GM23248 (cell line): ENCODE measurements around the gene FXYD3. TPM values are rescaled to one million over a fixed set of nuclear protein-coding genes. Genes with fewer than 3 reads are reported as not detected.

Experiments
- DNase-seq: peaks from one replicate; pipeline ENCODE4 v3.0.0-alpha.2; 2015
- H2AFZ ChIP-seq: fragments of 200-600 bp; sonication (generic); 2 replicates; pipeline ENCODE4 v1.6.1; 2016; ENCODE audit warnings: antibody characterized with exemption
- H3F3A ChIP-seq: fragments of 200-600 bp; sonication (generic); 2 replicates; pipeline ENCODE4 v1.6.1; 2016; ENCODE audit warnings: mild to moderate bottlenecking, antibody characterized with exemption, mixed run types; ENCODE audit not compliant: insufficient read depth
- H3K27ac ChIP-seq: fragments of 200-600 bp; sonication (generic); 2 replicates; pipeline ENCODE4 v1.5.1; 2016; ENCODE audit warnings: mild to moderate bottlenecking
- H3K27me3 ChIP-seq: fragments of 200-600 bp; sonication (generic); replicated peaks from 2 replicates; pipeline ENCODE4 v1.6.1; 2016; ENCODE audit warnings: mild to moderate bottlenecking; ENCODE audit not compliant: insufficient read depth
- H3K36me3 ChIP-seq: fragments of 200-600 bp; sonication (generic); 2 replicates; pipeline ENCODE4 v1.6.1; 2016; ENCODE audit warnings: low read depth, mild to moderate bottlenecking
- H3K4me1 ChIP-seq: fragments of 200-600 bp; sonication (generic); 2 replicates; pipeline ENCODE4 v1.6.1; 2016; ENCODE audit warnings: mild to moderate bottlenecking; ENCODE audit not compliant: insufficient read depth
- H3K4me2 ChIP-seq: fragments of 200-600 bp; sonication (generic); one replicate; pipeline ENCODE4 v1.6.1; 2016; ENCODE audit warnings: mild to moderate bottlenecking; ENCODE audit not compliant: unreplicated experiment
- H3K4me3 ChIP-seq: fragments of 200-600 bp; sonication (generic); 2 replicates; pipeline ENCODE4 v1.5.1; 2016; ENCODE audit warnings: mild to moderate bottlenecking
- H3K79me2 ChIP-seq: fragments of 200-600 bp; sonication (generic); 2 replicates; pipeline ENCODE4 v1.6.1; 2016; ENCODE audit warnings: mild to moderate bottlenecking; ENCODE audit not compliant: insufficient read depth
- H3K9ac ChIP-seq: fragments of 200-600 bp; sonication (generic); 2 replicates; pipeline ENCODE4 v1.6.1; 2016; ENCODE audit warnings: mild to moderate bottlenecking
- H3K9me2 ChIP-seq: fragments of 200-600 bp; sonication (generic); 2 replicates; pipeline ENCODE4 v1.6.1; 2016; ENCODE audit warnings: mixed run types, mild to moderate bottlenecking, moderate library complexity; ENCODE audit not compliant: insufficient read depth
- H3K9me3 ChIP-seq: fragments of 200-600 bp; sonication (generic); one replicate; pipeline ENCODE4 v1.6.1; 2017; ENCODE audit warnings: low read depth
- H4K20me1 ChIP-seq: fragments of 200-600 bp; sonication (generic); 2 replicates; pipeline ENCODE4 v1.6.0; 2016; ENCODE audit not compliant: insufficient read depth
- EZH2 ChIP-seq: fragments of 200-600 bp; sonication (generic); IDR thresholded peaks from 2 replicates; pipeline ENCODE4 v1.6.1; 2018; ENCODE audit warnings: antibody characterized with exemption, mild to moderate bottlenecking; ENCODE audit not compliant: insufficient read depth, poor library complexity, severe bottlenecking
- EZH2phosphoT487 ChIP-seq: fragments of 200-600 bp; sonication (generic); IDR thresholded peaks from 2 replicates; pipeline ENCODE4 v1.6.1; 2018; ENCODE audit warnings: antibody characterized with exemption, moderate library complexity, mild to moderate bottlenecking, low read depth; ENCODE audit not compliant: insufficient read depth
- WGBS, 2 experiments: methylation state at CpG; one replicate each; pipeline ENCODE4 v1.1.6; 2015 to 2017; ENCODE audit warnings: low lambda C conversion rate in 2 of 2, low coverage in 1 of 2; ENCODE audit errors: missing lambda C conversion rate in 2 of 2; 5-methylcytosine and 5-hydroxymethylcytosine counted together
- in situ Hi-C: fragments of 300-500 bp; cut with MboI; formaldehyde crosslinking; loops from 2 replicates; pipeline ENCODE4 v1.15.0; 2020
- polyA plus RNA-seq: library from polyadenylated mRNA; unstranded; fragments of >200 nt; fragmentation: Nextera tagmentation; extraction: Ambion mirVana; gene quantifications from 2 replicates; pipeline ENCODE4 v1.2.1, GENCODE V29; 2016
- total RNA-seq: library from RNA; depleted of rRNA; stranded (reverse); fragments of >200 nt; shearing (Covaris generic); gene quantifications from 2 replicates; pipeline ENCODE4 v1.2.3, GENCODE V29; 2014

FXYD3 gene
- total and polyA plus RNA-seq, 2 experiments from 2014 or later = not detected

DNA sequence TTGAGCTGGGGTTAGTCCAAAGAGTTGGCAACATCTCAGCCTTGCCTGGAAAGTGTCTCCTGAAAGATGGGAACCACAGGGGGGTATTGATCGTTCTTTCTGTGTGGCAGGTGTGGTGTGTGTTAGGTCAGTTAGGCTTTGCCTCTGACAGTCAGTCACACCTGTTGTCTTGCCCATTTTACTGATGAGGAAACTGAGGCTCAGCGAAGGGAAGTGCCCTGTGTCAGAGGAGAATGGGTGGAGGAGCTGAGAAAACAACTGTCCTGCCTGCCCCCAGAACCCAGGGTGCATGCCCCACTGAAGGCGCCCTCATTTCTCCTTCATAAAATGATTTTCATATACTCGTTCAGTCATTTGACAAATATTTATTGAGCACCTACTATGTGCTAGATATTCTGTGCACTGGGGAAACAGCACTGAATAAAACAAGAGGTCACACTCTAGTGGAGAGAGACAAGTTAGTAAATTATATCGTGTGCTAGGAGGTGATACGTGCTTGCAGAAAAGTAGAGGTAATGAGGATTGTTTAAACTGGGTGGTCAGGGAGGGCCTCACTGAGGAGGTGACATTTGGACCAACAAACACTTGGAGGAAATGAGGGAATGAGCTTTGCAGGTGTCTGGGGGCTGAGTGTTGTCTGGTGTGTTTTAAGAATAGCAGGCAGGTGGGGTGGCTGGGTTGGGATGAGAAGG, 40.5 kb downstream of the FXYD3 start:
- WGBS, 2 experiments = 84 to 87% methylated on average over 6 of the region's 6 CpGs
- Histone ChIP-seq H3K36me3 (peaks cover 35% of the 10 kb centered on the region), H3K27ac (no peak overlapping the region), H3K9me2 (no peaks in the 10 kb centered on the region), H3K27me3 (no peaks in the 10 kb centered on the region), H3K4me3 (peak overlapping the region; percentile 100), H3K4me1 (peaks cover 7% of the 10 kb centered on the region), H3K79me2 (peaks cover 48% of the 10 kb centered on the region), H3K4me2 (peak overlapping the region; percentile 87), H3K9ac (peak overlapping the region; percentile 100), H2AFZ (no peak overlapping the region), H4K20me1 (0 out of 2 replicates have a peak, but pooled peaks cover 5% of the 10 kb centered on the region), H3K9me3 (no peaks in the 10 kb centered on the region), H3F3A (no peaks in the 10 kb centered on the region)
- no peak for DNase-seq
- in situ Hi-C loops = no loop called here
- no peak for TF ChIP-seq EZH2phosphoT487
- TF ChIP-seq EZH2 = no peak

GRCh38 chr19:35156673-35157014, 41.0 kb downstream of the FXYD3 start:
- Histone ChIP-seq H3K27ac (no peak overlapping the region), H3K4me1 (peaks cover 7% of the 10 kb centered on the region), H4K20me1 (0 out of 2 replicates have a peak, but pooled peaks cover 5% of the 10 kb centered on the region), H3K27me3 (no peaks in the 10 kb centered on the region), H3K9ac (no peak overlapping the region), H3F3A (no peaks in the 10 kb centered on the region), H3K79me2 (peaks cover 48% of the 10 kb centered on the region), H3K4me3 (peak overlapping the region; percentile 100; the same call in 1 of the 2 replicates), H3K4me2 (peak overlapping the region; percentile 87), H3K9me3 (no peaks in the 10 kb centered on the region), H3K36me3 (peaks cover 40% of the 10 kb centered on the region), H2AFZ (no peak overlapping the region), H3K9me2 (no peaks in the 10 kb centered on the region)
- WGBS, 2 experiments = 97 to 99% methylated on average over 7 of the region's 7 CpGs
- no peak for DNase-seq
- TF ChIP-seq EZH2 (no peak), EZH2phosphoT487 (no peak)
- in situ Hi-C loops = no loop called here

DNA sequence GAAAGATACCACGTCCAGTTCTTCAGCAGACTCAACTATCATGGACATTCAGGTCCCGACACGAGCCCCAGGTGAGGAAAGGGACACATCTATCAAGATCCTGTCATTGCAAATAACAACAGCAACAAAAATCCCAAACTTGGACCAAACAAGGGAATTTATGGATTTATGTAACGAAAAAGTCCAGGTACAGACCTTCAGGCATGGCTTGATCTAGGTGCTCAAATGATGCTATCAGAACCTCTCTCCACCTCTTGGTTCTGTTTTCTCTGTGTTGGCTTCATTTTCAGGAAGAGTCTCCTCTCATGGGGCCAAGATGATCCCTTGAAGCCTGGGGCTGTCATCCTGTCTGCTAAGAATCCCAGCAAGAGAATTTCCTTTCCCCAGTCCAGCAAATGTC, 41.8 kb downstream of the FXYD3 start:
- H2AFZ ChIP-seq = no peak overlapping the region
- DNase-seq = no peak
- TF ChIP-seq EZH2 = no peak
- no peak for TF ChIP-seq EZH2phosphoT487
- no peaks in the 10 kb centered on the region for H3K27me3 ChIP-seq
- H3K27ac ChIP-seq = no peak overlapping the region
- H3K9ac ChIP-seq = no peak overlapping the region
- WGBS, 2 experiments = 97 to 99% methylated on average over 4 of the region's 4 CpGs
- no peak overlapping the region for H3K4me2 ChIP-seq
- peaks cover 53% of the 10 kb centered on the region for H3K79me2 ChIP-seq
- H3K4me3 ChIP-seq = no peak overlapping the region
- H3K9me2 ChIP-seq = no peaks in the 10 kb centered on the region
- H4K20me1 ChIP-seq = 0 out of 2 replicates have a peak, but pooled peaks cover 5% of the 10 kb centered on the region
- in situ Hi-C loops = no loop called here
- peaks cover 47% of the 10 kb centered on the region for H3K36me3 ChIP-seq
- no peaks in the 10 kb centered on the region for H3K9me3 ChIP-seq
- peaks cover 7% of the 10 kb centered on the region for H3K4me1 ChIP-seq
- no peaks in the 10 kb centered on the region for H3F3A ChIP-seq

- in situ Hi-C loops = no loop called here
- peaks cover 60% of the 10 kb centered on the region for H3K36me3 ChIP-seq
Observed at GRCh38 chr19:35159606-35160005, 44.0 kb downstream of the FXYD3 start.

More at GRCh38 chr19:35159606-35160005, 44.0 kb downstream of the FXYD3 start:
- Histone ChIP-seq H3K4me3 (no peak overlapping the region), H3K4me1 (peaks cover 7% of the 10 kb centered on the region), H3K27me3 (no peaks in the 10 kb centered on the region), H3K27ac (no peak overlapping the region), H3K79me2 (peaks cover 54% of the 10 kb centered on the region), H2AFZ (no peak overlapping the region), H3K9me3 (no peaks in the 10 kb centered on the region), H3K9me2 (no peaks in the 10 kb centered on the region), H4K20me1 (0 out of 2 replicates have a peak, but pooled peaks cover 5% of the 10 kb centered on the region), H3F3A (no peaks in the 10 kb centered on the region), H3K4me2 (no peak overlapping the region), H3K9ac (no peak overlapping the region)
- DNase-seq = no peak
- WGBS, 2 experiments = 88 to 89% methylated on average over 8 of the region's 8 CpGs
- TF ChIP-seq EZH2 (no peak), EZH2phosphoT487 (no peak)
